ENCODE data around the gene SIK3. TPM values are rescaled to one million over a fixed set of nuclear protein-coding genes. Genes with fewer than 3 reads are reported as not detected.
"Not testable (repeated sequence)": the region's sequence is repeated elsewhere in the genome, so short reads cannot be mapped to it uniquely, and the experiment has no call there.

The SIK3 gene
- total RNA-seq, 1 donor from 2014 or later = 27.3 TPM

DNA sequence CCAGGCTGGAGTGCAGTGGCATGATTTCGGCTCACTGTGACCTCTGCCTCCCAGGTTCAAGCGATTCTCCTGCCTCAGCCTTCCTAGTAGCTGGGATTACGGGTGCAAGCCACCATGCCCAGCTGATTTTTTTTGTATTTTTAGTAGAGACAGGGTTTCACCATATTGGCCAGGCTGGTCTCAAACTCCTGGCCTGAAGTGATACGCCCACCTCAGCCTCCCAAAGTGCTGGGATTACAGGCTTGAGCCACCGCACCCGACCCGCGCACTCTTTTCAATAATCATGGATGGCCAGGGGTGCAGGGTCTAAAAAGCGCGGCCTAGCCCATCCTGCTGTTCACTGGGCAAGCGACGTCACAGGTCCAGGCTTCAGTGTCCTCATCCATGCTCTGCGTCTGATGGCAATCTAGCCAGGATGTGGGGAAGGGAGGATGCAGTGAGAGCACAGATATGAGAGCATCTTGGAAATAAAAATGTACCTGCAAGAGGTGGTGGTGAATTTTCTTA is 263.6 kb downstream of the SIK3 start:
- not testable (repeated sequence) for DNase-seq (ENCODE audit: low spot score in 2 of 2); FAIRE-seq

DNA sequence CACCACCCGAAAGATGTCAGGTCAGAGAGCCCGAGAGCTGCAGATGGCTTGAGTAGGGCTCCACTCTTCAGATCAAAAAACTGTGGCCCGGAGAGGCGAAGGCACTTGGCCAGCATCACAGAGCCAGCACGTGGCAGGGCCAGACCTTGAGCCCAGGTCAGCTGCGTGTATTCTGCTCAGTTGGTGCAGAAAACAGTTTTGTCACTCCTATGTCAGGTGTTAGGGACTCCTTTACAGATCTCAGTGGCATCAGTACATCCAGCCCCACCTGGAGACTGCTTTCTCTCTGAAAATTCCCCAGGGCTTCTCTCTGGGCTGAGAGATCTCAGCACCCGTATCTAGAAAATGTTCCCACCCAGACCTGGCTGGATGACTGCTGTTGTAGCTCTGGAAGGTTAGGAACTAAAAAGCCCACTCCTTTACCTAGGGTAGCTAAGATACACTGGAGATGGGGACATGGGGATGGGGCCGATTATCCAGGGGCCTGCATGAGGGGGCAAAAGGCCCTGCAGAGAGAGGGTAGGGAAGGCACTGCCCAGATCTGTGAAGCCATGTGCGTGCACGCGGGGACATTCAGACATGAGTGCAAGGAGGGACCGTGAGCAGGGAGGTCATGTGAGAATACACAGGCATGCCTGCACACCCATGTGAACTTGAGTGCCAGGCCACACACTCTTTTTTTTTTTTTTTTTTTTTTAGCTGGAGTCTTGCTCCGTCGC is 264.3 kb downstream of the SIK3 start:
- no peak for FAIRE-seq

DNA sequence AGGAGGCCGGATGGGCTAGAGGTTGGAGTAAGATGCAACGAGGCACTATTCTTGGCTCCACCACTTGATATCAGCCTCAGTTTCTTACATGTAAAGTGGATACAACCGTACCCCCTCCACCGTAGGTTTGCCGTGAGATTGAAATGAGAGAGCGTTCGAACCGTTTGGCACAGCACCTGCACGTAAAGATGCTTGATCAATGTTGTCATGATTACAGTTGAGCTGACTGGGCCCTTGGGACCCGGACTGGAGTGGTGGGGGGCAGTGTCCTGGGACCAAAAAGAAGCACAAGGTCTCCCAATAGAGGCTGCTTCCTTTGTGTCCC is 264.8 kb downstream of the SIK3 start:
- DNase-seq (ENCODE audit: low spot score in 2 of 2) = no peak
- FAIRE-seq = no peak

More for the DNA sequence above, 264.3 kb downstream of the SIK3 start:
- no peak for DNase-seq (ENCODE audit: low spot score in 2 of 2)

DNA sequence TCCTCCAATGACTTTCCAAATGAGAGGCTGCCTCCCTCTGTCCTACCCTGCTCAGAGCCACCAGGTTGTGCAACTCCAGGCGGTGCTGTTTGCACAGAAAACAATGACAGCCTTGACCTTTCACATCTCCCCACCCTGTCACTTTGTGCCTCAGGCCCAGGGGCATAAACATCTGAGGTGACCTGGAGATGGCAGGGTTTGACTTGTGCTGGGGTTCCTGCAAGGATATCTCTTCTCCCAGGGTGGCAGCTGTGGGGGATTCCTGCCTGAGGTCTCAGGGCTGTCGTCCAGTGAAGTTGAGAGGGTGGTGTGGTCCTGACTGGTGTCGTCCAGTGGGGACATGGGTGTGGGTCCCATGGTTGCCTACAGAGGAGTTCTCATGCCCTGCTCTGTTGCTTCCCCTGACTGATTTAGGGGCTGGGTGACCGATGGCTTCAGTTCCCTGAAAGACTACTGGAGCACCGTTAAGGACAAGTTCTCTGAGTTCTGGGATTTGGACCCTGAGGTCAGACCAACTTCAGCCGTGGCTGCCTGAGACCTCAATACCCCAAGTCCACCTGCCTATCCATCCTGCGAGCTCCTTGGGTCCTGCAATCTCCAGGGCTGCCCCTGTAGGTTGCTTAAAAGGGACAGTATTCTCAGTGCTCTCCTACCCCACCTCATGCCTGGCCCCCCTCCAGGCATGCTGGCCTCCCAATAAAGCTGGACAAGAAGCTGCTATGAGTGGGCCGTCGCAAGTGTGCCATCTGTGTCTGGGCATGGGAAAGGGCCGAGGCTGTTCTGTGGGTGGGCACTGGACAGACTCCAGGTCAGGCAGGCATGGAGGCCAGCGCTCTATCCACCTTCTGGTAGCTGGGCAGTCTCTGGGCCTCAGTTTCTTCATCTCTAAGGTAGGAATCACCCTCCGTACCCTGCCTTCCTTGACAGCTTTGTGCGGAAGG is 265.6 kb downstream of the SIK3 start:
- DNase-seq (ENCODE audit: low spot score in 2 of 2) (no peak), FAIRE-seq (no peak)

DNA sequence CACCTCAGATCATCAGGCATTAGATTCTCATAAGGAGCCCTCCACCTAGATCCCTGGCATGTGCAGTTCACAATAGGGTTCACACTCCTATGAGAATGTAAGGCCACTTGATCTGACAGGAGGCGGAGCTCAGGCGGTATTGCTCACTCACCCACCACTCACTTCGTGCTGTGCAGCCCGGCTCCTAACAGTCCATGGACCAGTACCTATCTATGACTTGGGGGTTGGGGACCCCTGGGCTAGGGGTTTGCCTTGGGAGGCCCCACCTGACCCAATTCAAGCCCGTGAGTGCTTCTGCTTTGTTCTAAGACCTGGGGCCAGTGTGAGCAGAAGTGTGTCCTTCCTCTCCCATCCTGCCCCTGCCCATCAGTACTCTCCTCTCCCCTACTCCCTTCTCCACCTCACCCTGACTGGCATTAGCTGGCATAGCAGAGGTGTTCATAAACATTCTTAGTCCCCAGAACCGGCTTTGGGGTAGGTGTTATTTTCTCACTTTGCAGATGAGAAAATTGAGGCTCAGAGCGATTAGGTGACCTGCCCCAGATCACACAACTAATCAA is 266.4 kb downstream of the SIK3 start:
- FAIRE-seq (no peak), DNase-seq (ENCODE audit: low spot score in 2 of 2) (no peak)

DNA sequence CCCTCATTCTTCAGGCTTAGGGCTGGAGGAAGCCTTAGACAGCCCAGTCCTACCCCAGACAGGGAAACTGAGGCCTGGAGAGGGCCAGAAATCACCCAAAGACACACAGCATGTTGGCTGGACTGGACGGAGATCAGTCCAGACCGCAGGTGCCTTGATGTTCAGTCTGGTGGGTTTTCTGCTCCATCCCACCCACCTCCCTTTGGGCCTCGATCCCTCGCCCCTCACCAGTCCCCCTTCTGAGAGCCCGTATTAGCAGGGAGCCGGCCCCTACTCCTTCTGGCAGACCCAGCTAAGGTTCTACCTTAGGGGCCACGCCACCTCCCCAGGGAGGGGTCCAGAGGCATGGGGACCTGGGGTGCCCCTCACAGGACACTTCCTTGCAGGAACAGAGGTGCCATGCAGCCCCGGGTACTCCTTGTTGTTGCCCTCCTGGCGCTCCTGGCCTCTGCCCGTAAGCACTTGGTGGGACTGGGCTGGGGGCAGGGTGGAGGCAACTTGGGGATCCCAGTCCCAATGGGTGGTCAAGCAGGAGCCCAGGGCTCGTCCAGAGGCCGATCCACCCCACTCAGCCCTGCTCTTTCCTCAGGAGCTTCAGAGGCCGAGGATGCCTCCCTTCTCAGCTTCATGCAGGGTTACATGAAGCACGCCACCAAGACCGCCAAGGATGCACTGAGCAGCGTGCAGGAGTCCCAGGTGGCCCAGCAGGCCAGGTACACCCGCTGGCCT is 267.9 kb downstream of the SIK3 start:
- no peak for DNase-seq (ENCODE audit: low spot score in 2 of 2)
- no peak for FAIRE-seq

DNA sequence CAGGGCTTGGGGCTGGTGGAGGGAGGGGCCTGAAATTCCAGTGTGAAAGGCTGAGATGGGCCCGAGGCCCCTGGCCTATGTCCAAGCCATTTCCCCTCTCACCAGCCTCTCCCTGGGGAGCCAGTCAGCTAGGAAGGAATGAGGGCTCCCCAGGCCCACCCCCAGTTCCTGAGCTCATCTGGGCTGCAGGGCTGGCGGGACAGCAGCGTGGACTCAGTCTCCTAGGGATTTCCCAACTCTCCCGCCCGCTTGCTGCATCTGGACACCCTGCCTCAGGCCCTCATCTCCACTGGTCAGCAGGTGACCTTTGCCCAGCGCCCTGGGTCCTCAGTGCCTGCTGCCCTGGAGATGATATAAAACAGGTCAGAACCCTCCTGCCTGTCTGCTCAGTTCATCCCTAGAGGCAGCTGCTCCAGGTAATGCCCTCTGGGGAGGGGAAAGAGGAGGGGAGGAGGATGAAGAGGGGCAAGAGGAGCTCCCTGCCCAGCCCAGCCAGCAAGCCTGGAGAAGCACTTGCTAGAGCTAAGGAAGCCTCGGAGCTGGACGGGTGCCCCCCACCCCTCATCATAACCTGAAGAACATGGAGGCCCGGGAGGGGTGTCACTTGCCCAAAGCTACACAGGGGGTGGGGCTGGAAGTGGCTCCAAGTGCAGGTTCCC is 268.6 kb downstream of the SIK3 start, which contains the start of gene APOC3:
TSS of gene APOC3 (plus strand) at position 383 of the 659 bp plus-strand sequence. CDS start 676 bp downstream, outside the sequence.
- FAIRE-seq (no peak), DNase-seq (ENCODE audit: low spot score in 2 of 2) (no peak)

DNA sequence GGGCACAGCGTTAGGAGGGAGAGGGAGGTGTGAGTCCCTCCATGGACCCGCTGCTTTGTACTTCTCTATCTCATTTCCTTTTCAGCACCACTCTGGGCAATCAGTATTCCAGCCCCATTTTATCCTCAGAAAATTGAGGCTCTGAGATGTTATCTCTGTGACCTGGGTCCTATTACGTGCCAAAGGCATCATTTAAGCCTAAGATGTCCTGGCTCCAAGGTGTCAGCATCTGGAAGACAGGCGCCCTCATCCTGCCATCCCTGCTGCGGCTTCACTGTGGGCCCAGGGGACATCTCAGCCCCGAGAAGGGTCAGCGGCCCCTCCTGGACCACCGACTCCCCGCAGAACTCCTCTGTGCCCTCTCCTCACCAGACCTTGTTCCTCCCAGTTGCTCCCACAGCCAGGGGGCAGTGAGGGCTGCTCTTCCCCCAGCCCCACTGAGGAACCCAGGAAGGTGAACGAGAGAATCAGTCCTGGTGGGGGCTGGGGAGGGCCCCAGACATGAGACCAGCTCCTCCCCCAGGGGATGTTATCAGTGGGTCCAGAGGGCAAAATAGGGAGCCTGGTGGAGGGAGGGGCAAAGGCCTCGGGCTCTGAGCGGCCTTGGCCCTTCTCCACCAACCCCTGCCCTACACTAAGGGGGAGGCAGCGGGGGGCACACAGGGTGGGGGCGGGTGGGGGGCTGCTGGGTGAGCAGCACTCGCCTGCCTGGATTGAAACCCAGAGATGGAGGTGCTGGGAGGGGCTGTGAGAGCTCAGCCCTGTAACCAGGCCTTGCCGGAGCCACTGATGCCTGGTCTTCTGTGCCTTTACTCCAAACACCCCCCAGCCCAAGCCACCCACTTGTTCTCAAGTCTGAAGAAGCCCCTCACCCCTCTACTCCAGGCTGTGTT is 269.4 kb downstream of the SIK3 start:
- FAIRE-seq (no peak), DNase-seq (ENCODE audit: low spot score in 2 of 2) (no peak)

DNA sequence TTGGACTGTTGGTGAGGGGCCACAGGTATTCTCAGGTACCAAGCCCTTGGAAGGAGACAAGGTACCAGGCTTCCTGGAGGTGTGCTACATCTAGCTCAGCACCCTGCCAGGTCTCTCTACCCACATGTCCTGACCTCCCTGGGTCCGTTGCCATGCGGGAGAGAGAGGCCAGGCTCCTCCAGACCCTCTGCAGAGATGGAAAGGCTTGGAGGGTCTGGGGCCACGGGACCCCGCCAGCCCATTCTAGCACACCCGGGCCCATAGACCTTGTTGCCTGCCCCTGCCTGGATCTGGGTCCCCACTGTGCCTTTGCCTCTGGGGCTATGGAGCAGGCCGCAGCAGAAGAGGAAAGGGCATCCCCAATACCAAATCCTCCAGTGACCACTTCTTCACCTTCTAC is 270.8 kb downstream of the SIK3 start:
- DNase-seq (ENCODE audit: low spot score in 2 of 2) (no peak), FAIRE-seq (no peak)

DNA sequence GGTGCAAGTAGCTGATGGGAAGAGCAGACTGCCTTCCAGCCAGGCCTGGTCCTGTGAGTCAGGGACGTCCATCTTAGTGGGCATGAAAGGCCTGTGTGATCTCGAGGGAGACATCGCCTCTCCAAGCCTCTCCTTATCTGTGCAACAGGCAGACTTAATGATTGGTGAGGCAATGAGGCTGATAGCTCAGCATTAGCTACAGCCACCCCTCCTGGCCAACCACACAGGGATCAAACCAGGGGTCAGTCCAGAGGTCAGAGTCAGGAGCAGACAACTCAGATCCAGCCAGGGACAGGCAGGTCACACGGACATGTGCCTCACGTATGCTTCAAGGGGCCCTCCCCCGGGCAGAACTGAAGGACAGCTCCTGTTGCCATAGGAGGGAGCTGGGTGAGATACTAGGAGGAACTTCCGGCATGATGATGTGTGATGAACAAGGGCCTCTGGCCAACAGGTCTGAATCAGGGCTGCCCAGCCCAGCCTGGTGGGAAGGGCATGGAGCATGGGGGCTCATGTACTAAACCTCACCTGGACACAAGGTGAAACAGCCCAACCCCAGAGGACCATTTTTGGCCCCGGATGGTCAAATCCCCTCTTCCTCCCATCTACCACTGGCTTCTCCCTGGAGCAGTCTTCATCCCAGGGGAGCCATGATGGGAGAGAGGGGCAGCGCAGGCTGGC is 271.3 kb downstream of the SIK3 start:
- FAIRE-seq = no peak

DNA sequence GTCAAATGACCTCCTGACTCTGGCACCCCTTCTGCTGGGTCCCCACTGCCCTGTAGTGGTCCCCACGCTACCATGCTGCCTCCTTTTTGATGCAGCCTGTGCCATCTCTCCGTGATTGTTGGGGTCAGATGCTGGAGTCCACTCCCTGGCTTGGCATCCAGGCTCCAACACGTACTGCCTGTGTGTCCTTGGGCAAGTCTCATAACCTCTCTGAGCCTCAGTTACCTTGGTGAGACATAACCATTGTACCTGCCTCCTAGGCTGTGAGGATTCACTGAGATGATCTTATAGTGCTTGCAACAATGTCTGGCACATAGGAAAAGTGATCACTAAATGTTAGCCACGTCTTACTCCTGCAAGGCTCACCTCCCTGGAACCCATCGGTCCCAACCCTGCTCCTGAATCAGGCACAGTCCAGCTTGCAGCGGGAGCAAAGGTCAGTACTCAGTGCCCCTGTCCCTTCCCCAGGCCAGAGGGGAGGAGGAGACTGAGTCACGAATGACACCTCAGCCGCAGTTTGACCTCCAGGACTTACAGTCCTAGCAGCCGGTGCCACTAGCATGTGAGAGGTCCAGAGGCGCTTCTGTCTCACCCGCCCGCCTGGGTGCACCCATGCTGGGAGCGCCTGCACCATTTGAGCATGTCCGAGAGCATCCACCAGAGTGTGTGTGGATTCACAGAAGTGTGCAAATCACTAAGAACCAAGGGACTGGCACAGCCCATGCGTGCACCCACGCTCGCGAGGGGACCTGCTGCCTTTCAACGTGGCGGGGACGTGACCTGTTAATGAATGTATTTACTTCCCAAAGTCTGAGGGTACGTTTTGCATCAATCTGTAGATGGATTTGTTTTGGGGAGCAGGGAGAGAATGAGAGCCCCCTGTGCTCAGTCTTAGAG is 272.1 kb downstream of the SIK3 start:
- FAIRE-seq (no peak), DNase-seq (ENCODE audit: low spot score in 2 of 2) (no peak)

More for the DNA sequence above, 271.3 kb downstream of the SIK3 start:
- DNase-seq (ENCODE audit: low spot score in 2 of 2) = no peak

DNA sequence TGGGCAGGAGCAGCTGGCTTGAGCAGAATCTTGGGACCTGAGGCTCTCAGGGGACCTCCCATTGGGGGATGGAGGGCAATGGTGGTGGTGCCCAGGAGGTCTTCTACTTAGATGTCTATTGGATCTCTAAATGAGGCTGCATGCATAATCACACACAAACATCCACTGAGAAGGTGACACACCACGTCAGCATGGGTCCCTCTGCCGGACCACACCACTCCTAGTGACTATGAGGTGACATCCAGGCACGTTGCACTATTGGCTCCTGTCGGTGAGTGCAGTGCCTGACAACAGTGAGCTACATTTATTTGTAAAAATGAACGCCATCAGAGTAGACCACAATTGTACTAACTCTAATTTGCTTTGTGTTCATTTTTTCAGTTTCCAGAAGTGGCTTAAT is 272.8 kb downstream of the SIK3 start:
- no peak for FAIRE-seq
- no peak for DNase-seq (ENCODE audit: low spot score in 2 of 2)

DNA sequence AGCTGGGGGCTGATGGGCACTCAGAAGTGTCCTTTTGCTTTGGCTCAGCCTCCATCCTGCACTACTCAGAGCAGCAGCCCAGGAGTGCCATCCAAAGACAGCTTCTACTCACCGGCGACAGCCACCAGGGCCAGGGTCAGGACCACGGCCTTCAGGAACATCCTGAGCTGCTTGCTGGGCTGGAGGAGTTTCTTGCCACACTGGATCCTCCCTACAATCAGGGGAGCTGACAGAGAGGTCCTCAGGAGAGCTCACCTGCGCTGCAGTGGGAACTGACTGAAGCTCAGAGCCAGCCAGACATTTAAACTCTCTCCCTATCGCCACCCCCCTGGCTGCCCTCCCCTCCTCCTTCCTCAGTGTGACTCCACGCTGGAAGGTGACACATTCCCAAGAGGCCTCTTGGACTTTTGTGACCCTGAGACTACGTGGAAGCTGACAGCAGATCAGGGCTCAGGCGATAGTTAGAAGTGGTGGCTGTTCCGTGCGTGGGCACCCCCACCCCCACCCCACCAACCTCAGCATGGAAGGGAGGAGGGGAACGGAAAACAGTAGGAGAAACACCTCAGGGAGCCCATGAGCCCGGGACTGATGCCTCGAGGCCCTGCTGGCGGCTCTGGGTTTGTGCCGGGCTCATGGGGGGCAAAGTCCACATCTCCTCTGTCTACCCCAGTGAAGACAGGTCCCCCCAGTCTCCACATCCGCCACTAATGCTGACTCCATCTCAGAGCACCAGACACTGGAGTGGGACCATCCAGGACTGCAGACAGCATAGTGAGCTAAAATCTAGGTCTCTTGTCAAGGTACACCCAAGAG is 275.0 kb downstream of the SIK3 start, which contains the start of gene APOA4:
TSS of gene APOA4 (minus strand) at position 274 of the 813 bp plus-strand sequence. CDS start at position 161, 113 bp downstream.
- FAIRE-seq = no peak

DNA sequence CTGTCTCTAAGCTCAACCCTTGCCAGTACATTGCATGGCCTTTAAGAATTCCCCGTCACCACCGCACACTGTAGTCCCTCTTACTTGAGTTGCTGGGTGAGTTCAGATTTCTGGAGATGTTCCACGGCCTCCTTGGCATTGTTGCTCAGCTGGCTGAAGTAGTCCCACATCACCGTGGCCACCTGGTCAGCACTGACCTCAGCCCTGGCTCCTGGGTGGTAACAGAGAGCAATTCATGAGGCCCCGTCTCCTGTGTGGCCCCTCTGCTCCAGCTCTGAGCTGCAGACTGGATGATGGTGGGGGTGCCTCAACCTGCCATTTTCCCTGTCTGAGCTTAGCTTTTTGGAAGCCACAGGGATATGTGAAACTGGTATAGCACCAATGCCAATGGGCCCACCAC is 275.7 kb downstream of the SIK3 start:
- DNase-seq (ENCODE audit: low spot score in 2 of 2) = no peak
- FAIRE-seq = no peak

More for the DNA sequence above, 275.0 kb downstream of the SIK3 start, which contains the start of gene APOA4:
- no peak for DNase-seq (ENCODE audit: low spot score in 2 of 2)

DNA sequence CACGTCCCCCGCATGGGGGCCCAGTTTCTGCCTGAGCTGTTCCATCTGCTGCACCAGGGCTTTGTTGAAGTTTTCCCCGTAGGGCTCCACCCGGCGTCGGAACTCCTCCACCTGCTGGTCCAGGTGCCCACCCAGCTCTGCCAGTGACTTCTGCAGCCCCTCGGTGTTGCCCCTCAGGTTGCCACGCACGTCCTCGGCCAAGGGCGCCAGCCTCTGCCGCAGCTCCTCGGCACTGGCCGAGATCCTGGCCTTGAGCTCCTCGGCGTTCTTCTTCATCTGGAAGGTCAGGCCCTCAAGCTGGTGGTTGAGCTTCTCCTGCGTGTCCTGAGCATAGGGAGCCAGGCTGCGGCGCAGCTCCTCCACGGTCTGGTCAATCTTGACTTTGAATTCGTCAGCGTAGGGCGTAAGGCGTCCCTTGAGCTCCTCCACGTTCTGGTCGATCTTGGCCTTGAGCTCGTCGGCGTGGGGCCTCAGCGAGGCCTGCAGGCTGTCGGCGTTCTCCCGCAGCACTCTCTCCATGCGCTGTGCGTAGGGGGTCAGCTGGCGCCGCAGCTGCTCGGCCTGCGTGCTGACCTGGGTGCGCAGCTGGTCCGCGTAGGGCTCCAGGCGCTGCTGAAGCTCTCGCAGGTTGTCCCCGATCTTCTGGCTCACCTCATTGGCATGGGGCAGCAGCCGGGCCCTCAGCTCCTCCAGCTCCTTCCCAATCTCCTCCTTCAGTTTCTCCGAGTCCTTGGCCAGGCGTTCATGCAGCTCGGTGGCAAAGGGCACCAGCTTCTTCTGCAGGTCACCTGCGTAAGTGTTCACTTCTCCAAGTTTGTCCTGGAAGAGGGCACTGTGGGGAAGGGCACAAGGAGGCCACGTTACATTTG is 276.9 kb downstream of the SIK3 start:
- DNase-seq (ENCODE audit: low spot score in 2 of 2) (no peak), FAIRE-seq (no peak)
